Muscle of leg (tissue), 11 donors: ENCODE data around the gene SLC2A9. TPM values are rescaled to one million over a fixed set of nuclear protein-coding genes. Genes with fewer than 3 reads are reported as not detected.

Source experiments
- DNase-seq: peaks from one replicate; pipeline ENCODE4 v3.0.0; 2013
- H3K27ac ChIP-seq: one replicate; pipeline ENCODE4 v1.5.1; 2013; ENCODE audit warnings: mild to moderate bottlenecking, low read length, control low read depth
- H3K27me3 ChIP-seq: one replicate; pipeline ENCODE4 v1.6.1; 2013; ENCODE audit warnings: low read length; ENCODE audit not compliant: control insufficient read depth, insufficient read depth
- H3K36me3 ChIP-seq: one replicate; pipeline ENCODE4 v1.6.1; 2013; ENCODE audit warnings: low read length; ENCODE audit not compliant: control insufficient read depth, insufficient read depth
- H3K4me1 ChIP-seq: one replicate; pipeline ENCODE4 v1.6.1; 2013; ENCODE audit warnings: low read length; ENCODE audit not compliant: control insufficient read depth, insufficient read depth
- H3K4me3 ChIP-seq: one replicate; pipeline ENCODE4 v1.5.1; 2013; ENCODE audit warnings: low read length, control low read depth
- H3K9me3 ChIP-seq: replicated peaks from 2 replicates; pipeline ENCODE4 v1.6.1; 2013; ENCODE audit warnings: low read depth, low read length; ENCODE audit not compliant: control insufficient read depth
- WGBS: methylation state at CpG from one replicate; pipeline ENCODE4 v1.1.5; 2013; ENCODE audit warnings: missing lambda C conversion rate; ENCODE audit not compliant: insufficient coverage; 5-methylcytosine and 5-hydroxymethylcytosine counted together
- polyA plus RNA-seq, 8 donors: library from polyadenylated mRNA; unstranded; fragments of 120-200 nt; gene quantifications; one replicate each; pipeline versions ENCODE4 v1.2.1 to v1.2.3, GENCODE V29; 2013; ENCODE audit warnings: inconsistent platforms in 1 of 8, low replicate concordance in 1 of 8; ENCODE audit not compliant: insufficient read length in 8 of 8, insufficient read depth in 1 of 8
- total RNA-seq: library from RNA; stranded (reverse); fragments of 120-200 nt; gene quantifications from one replicate; pipeline ENCODE4 v1.2.4, GENCODE V29; 2013

SLC2A9 gene
- total and polyA plus RNA-seq, 9 donors, result 2.4 to 5.0 (median 3.2) TPM

DNA sequence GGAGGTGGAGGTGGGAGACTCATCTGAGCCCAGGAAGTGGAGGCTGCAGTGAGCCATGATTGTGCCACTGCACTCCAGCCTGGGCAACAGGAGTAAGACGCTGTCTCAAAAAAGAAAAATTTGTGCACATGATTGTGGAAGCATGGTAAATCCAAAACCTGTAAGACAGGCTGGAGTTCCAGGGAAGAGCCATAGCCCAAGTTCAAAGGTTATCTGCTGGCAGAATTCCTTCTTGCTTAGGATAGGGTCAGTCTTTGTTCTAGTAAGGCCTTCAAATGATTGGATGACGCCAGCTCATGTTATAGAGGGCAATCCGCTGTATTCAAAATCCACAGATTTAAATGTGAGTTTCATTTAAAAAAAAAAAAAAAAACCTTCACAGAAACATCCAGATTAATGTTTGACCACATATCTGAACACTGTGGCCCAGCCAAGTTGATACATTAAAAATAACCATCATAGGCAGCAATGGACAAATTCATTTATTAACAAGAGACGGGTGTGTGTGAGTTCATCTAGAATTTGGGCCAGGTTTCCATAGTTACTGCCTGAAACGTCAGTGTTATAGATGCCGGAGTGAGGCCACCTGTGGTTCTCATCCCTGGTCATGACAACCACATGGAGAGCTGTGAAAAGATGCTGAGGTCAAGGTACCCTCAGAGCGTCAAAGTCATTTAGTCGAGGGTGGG, 35.2 kb upstream of the SLC2A9 start:
- no peak for DNase-seq
- peaks cover 3% of the 10 kb centered on the region for H3K4me1 ChIP-seq
- WGBS, result 64% methylated on average over 5 of the region's 8 CpGs
- H3K36me3 ChIP-seq, result no peaks in the 10 kb centered on the region
- no peaks in the 10 kb centered on the region for H3K27me3 ChIP-seq
- H3K27ac ChIP-seq, result no peak overlapping the region
- H3K4me3 ChIP-seq, result no peak overlapping the region
- peaks cover 2% of the 10 kb centered on the region for H3K9me3 ChIP-seq

DNA sequence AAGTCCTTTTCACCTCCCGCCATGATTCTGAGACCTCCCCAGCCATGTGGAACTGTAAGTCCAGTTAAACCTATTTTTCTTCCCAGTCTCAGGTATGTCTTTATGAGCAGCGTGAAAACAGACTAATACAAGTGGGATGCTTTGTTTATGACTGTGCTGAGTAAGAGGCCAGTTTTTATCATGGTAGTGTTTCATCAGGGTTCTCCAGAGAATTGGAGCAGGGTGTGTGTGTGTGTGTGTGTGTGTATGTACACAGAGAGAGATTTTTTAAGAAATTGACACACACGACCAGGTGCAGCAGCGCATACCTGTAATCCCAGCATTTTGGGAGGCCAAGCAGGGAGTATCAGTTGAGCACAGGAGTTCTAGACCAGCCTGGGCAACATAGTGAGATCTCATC, 34.6 kb upstream of the SLC2A9 start:
- no peak overlapping the region for H3K27ac ChIP-seq
- H3K27me3 ChIP-seq, result no peaks in the 10 kb centered on the region
- WGBS, result 100% methylated on average over 1 of the region's 4 CpGs
- DNase-seq, result no peak
- H3K9me3 ChIP-seq, result peaks cover 2% of the 10 kb centered on the region
- H3K4me3 ChIP-seq, result no peak overlapping the region
- no peaks in the 10 kb centered on the region for H3K36me3 ChIP-seq
- peaks cover 6% of the 10 kb centered on the region for H3K4me1 ChIP-seq

DNA sequence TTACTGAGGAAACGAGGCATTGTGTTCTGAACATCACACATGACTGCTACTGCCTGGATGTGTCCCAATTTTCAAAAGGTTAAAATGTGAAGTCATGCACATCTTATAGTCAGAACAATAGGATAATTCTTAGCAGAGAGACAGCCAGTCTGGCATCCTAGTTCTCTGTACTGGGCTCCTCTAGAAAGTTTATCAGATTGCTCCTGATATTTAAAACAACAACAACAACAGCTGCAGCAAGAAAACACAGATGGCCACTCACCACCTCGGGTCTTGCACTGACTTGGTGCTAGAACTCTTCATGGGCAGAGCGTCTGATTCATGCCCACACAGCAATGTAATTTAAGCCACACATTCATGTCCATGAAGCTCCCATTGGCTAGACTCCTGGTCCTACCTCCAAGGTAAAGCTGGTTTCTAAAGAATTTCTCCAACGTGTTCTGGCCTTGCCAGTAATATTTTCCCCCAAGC, 33.3 kb upstream of the SLC2A9 start:
- Histone ChIP-seq H3K4me3 (no peak overlapping the region), H3K9me3 (peaks cover 2% of the 10 kb centered on the region), H3K36me3 (no peaks in the 10 kb centered on the region), H3K4me1 (peaks cover 6% of the 10 kb centered on the region), H3K27me3 (peaks cover 2% of the 10 kb centered on the region), H3K27ac (no peak overlapping the region)
- no peak for DNase-seq
- WGBS, result 45% methylated on average over 2 of the region's 4 CpGs

DNA sequence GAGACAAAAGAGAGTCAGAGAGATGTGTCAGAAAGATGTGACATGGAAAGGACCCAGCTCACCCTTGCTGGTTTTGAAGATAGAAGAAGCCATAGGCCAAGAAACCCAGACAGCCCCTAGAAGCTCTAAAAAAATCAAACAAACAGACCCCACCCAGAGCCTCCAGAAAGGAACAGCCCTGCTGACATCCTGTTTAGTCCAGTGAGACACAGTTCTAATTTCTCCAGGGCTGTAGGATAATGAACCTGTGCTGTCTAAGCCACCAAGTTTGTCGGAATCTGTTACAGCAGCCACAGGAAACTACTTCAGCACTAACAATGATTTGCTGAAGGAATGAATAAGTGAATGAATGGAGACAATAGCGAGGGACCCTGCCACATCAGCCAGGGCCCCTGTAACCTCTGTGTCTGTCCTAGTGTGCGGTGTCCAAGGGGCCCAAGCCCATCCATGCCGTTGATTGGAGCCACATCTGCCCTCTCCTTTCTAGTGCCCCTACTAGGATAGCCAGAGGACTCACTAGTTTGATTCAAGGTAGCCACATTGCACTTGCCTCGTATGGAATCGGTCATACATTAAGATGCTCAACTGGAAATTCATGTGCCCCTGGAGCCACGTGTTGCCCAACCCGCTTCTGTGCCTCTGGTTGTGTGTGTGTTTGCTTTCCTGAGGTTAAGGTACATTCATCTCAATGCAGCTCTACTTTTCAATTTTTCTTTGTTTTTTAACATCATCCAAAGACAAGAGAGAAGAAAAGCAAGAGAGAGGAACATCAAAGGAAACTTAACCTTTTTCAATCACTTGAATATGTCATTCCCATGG, 32.5 kb upstream of the SLC2A9 start:
- Histone ChIP-seq H3K4me3 (no peak overlapping the region), H3K9me3 (no peaks in the 10 kb centered on the region), H3K4me1 (peaks cover 6% of the 10 kb centered on the region), H3K36me3 (no peaks in the 10 kb centered on the region), H3K27ac (peak overlapping the region; percentile 21), H3K27me3 (peaks cover 3% of the 10 kb centered on the region)
- DNase-seq, result no peak
- WGBS, result 90% methylated on average over 2 of the region's 8 CpGs

DNA sequence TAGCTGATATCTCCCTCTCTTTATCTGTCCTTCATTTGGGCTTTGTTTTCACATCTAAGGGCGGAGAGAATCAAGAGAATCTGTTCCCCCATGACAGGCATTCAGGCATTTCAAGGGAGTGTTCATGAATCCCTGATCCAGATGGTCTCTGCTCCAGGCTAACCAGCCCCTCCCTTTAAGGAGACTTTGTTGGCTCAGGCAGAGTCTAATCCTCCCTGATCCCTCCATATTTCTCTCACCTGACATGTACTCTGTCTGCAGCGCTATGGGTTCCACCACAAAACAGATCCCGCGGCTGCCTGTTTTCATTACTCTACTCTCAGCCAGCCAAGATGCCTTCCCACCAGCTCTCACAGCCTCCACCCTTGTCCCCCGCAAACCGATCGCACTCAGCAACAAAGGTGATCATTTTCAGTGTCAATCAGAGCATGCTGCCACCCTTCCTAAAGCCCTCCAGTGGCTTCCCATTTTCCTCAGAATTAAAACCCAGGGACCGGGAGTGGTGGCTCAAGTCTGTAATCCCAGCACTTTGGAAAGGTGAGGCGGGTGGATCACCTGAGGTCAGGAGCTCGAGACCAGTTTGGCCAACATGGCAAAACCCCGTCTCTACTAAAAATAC, 30.3 kb upstream of the SLC2A9 start:
- Histone ChIP-seq H3K27me3 (peaks cover 3% of the 10 kb centered on the region), H3K27ac (no peak overlapping the region), H3K4me1 (peaks cover 6% of the 10 kb centered on the region), H3K9me3 (no peaks in the 10 kb centered on the region), H3K36me3 (no peaks in the 10 kb centered on the region), H3K4me3 (no peak overlapping the region)
- no peak for DNase-seq
- 54% methylated on average over 9 of the region's 11 CpGs for WGBS

DNA sequence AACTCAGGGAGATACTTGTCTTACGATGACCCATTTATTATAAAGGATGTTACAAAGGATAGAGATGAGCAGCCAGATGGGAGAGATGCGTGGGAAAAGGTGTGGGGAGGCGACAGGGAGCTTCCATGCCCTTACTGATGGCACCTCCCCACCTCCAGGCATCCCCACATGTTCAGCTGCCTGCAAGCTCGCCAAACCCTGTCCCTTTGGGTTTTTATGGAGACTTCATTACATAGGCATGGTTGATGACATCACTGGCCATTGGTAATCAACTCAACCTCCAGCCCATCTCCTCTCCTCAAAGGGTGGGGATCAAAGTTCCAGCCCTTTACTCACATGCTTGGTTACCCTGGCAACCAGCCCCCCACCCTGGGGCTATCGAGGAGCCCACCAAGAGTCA, 29.4 kb upstream of the SLC2A9 start:
- H3K27me3 ChIP-seq, result peaks cover 3% of the 10 kb centered on the region
- peaks cover 6% of the 10 kb centered on the region for H3K4me1 ChIP-seq
- H3K36me3 ChIP-seq, result no peaks in the 10 kb centered on the region
- H3K4me3 ChIP-seq, result no peak overlapping the region
- H3K9me3 ChIP-seq, result no peaks in the 10 kb centered on the region
- H3K27ac ChIP-seq, result no peak overlapping the region
- WGBS, result no CpG with 5 or more reads among the region's 5 CpGs
- no peak for DNase-seq

DNA sequence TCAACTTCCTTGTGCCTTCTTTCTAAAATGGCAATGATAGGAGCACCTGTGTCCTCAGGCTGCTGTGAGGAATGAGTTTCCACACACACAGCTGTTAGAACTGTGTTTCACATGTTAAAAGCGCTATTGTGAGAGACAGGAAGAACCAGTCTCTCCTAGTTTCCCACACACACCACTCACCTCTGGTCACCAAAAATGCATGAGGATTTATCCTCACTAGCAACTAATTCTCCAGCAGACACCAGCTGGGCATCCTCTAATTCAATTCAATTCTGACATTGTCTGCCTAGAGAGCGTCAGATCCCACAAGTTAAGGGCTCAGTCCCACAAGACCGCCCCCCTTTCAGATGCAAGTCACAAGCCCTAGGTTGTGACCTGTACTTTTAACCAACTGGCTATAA, 29.0 kb upstream of the SLC2A9 start:
- no peak for DNase-seq
- no peaks in the 10 kb centered on the region for H3K36me3 ChIP-seq
- 56% methylated on average over 3 of the region's 3 CpGs for WGBS

DNA sequence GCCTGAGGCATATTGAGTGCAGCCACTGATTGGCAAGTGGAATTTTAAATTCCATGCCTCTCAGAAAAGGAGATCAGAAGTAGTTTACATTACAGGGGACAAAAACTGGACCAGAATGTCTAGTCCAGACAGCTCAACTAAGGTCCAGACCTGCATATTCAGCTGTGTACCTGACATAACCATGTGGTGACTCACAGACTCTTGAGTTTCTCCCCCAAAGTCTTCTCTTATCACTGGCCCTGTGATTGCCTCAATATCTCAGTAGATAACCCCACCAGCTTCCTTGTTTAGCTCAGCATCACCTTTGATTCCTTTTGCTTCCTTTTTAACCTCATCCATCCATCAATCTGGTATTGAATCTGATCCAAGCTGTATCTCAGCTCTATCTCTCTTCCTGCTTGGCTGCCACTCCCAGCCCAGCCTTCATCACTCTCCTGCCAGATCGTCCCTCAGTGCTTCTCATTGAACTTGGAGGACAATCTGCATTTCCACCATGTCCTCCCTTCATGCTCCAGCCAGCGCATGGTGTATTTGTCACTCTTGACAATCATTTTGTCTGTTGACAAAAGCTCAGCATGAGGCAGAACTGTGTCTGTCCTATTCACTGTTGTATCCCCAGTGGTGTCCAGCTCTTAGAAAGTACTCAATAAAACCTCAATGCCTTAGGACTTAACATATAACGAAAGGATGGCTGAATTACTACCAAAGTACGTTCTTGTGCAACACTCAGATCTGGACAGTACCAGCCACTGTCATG, 27.8 kb upstream of the SLC2A9 start:
- peaks cover 3% of the 10 kb centered on the region for H3K27me3 ChIP-seq
- no peak overlapping the region for H3K27ac ChIP-seq
- no peaks in the 10 kb centered on the region for H3K9me3 ChIP-seq
- no peak for DNase-seq
- no peaks in the 10 kb centered on the region for H3K36me3 ChIP-seq
- peaks cover 3% of the 10 kb centered on the region for H3K4me1 ChIP-seq
- H3K4me3 ChIP-seq, result no peak overlapping the region
- 88% methylated on average over 2 of the region's 4 CpGs for WGBS

More for the DNA sequence above, 29.0 kb upstream of the SLC2A9 start:
- Histone ChIP-seq H3K9me3 (no peaks in the 10 kb centered on the region), H3K27me3 (peaks cover 3% of the 10 kb centered on the region), H3K4me3 (no peak overlapping the region), H3K4me1 (peaks cover 5% of the 10 kb centered on the region), H3K27ac (no peak overlapping the region)

DNA sequence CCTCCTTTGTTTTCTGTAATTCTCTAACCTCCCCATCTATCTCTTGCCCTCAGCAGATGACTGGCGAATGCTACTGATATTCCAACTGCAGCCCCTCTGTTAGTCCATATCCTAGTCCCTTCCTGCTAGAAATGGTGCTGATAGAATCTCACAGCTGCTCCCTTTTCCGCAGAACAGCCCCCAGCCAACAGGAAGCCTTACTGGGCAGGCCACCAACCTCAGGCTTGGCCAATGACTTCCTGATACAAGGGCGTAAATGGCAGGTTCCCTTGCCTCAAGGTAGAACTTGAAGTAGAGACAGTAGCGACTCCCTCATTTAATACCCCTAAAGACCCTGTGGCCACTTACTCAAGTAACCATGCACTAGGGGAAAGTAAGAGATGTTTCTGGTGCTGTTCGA, 26.7 kb upstream of the SLC2A9 start:
- 100% methylated on average over 1 of the region's 5 CpGs for WGBS

More for the DNA sequence above, 26.7 kb upstream of the SLC2A9 start:
- Histone ChIP-seq H3K27ac (no peak overlapping the region), H3K4me1 (peaks cover 3% of the 10 kb centered on the region), H3K27me3 (peaks cover 3% of the 10 kb centered on the region), H3K9me3 (no peaks in the 10 kb centered on the region), H3K4me3 (no peak overlapping the region), H3K36me3 (no peaks in the 10 kb centered on the region)
- DNase-seq, result no peak
